SH-SY5Y (cell line): Measurements from ENCODE around the gene CEACAM21.

Experiments
- GATA2 ChIP-seq: IDR thresholded peaks from 2 replicates; pipeline ENCODE4 v1.6.1; 2011; ENCODE audit warnings: mild to moderate bottlenecking, low read depth, low read length
- GATA3 ChIP-seq: IDR thresholded peaks from 2 replicates; pipeline ENCODE4 v1.6.1; 2011; ENCODE audit warnings: low read depth, mild to moderate bottlenecking, low read length, moderate library complexity

DNA sequence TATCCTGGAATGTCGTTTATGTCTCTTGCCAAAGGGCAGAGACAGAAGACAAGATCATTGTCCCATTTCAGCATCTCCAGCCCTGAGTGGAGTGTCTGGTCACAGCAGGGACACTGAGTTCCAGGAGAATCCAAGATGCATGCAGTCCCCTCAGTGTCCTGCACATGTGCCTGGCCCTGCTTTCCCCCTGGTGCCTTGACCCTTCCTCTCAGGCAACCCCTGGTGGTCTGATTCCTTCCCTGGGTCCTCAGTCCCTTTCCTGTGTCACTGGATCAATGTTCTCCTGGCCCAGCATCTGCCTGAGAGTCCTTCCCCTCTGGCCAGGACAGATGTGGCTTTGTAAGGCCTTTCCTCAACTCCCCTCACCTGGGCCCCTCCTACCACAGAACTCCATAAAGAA, 9.0 kb downstream of the CEACAM21 start:
- TF ChIP-seq GATA2 (no peak), GATA3 (no peak)
